RWPE2 (cell line): ENCODE measurements around the gene ADAM12.

Source experiments
- ATAC-seq: fragments of 200-7000 bp; cut with Tn5 transposase; 3 replicates; pipeline ENCODE4 v1.9.1; 2021; ENCODE audit warnings: low read depth
- DNase-seq: peaks from one replicate; pipeline ENCODE4 v3.0.0-alpha.2; 2020; ENCODE audit warnings: low spot score
- H3K27ac ChIP-seq: fragments of 450-650 bp; 2 replicates; pipeline ENCODE4 v1.5.1; 2017; ENCODE audit warnings: mild to moderate bottlenecking; ENCODE audit not compliant: poor library complexity, severe bottlenecking
- H3K27me3 ChIP-seq: fragments of 250-450 bp; sonication (Bioruptor Pico); 2 replicates; pipeline ENCODE4 v1.5.1; 2021; ENCODE audit warnings: mild to moderate bottlenecking, moderate library complexity; ENCODE audit not compliant: insufficient read depth, poor library complexity, severe bottlenecking
- H3K36me3 ChIP-seq: fragments of 250-450 bp; sonication (Bioruptor Pico); 2 replicates; pipeline ENCODE4 v1.5.1; 2020; ENCODE audit warnings: low read depth, mild to moderate bottlenecking, moderate library complexity
- H3K4me1 ChIP-seq: fragments of 250-450 bp; sonication (Bioruptor Pico); 2 replicates; pipeline ENCODE4 v1.5.1; 2021; ENCODE audit warnings: mild to moderate bottlenecking, moderate library complexity; ENCODE audit not compliant: insufficient read depth, poor library complexity, severe bottlenecking
- H3K4me3 ChIP-seq: fragments of 250-450 bp; sonication (Bioruptor Pico); 2 replicates; pipeline ENCODE4 v1.5.1; 2021; ENCODE audit warnings: mild to moderate bottlenecking, moderate library complexity; ENCODE audit not compliant: severe bottlenecking
- H3K9me3 ChIP-seq: fragments of 250-450 bp; sonication (Bioruptor Pico); 2 replicates; pipeline ENCODE4 v1.5.1; 2021; ENCODE audit warnings: mild to moderate bottlenecking, moderate library complexity; ENCODE audit not compliant: severe bottlenecking
- TF ChIP-seq, protein P1 (sequence below): fragments of 450-650 bp; IDR thresholded peaks from one replicate; pipeline ENCODE4 v1.5.1; 2017; ENCODE audit warnings: mild to moderate bottlenecking, moderate library complexity; ENCODE audit not compliant: poor library complexity, severe bottlenecking

ADAM12 gene

DNA sequence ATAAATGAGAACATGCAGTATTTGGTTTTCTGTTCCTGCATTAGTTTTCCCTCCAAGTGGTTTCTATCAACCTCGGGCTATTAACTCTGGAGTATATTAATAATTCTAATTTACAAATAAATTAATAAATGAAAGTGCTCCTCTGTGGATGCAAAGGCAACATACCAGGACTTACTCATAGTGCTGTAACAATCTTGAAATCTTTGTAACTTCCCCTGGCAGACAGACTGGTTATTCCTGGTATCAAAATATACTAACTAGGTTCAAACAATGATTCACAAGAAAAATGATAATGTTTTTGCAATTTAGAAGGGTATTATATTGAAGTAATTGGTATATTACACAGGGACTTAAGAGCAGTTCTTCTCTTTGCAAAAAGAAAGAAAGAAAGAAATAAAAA lies 314.7 kb downstream of the ADAM12 start:
- Histone ChIP-seq H3K4me3 (no peak overlapping the region), H3K4me1 (peaks cover 23% of the 10 kb centered on the region), H3K36me3 (no peaks in the 10 kb centered on the region), H3K9me3 (no peaks in the 10 kb centered on the region), H3K27ac (peak overlapping the region; percentile 85), H3K27me3 (no peaks in the 10 kb centered on the region)
- TF ChIP-seq, protein P1, sequence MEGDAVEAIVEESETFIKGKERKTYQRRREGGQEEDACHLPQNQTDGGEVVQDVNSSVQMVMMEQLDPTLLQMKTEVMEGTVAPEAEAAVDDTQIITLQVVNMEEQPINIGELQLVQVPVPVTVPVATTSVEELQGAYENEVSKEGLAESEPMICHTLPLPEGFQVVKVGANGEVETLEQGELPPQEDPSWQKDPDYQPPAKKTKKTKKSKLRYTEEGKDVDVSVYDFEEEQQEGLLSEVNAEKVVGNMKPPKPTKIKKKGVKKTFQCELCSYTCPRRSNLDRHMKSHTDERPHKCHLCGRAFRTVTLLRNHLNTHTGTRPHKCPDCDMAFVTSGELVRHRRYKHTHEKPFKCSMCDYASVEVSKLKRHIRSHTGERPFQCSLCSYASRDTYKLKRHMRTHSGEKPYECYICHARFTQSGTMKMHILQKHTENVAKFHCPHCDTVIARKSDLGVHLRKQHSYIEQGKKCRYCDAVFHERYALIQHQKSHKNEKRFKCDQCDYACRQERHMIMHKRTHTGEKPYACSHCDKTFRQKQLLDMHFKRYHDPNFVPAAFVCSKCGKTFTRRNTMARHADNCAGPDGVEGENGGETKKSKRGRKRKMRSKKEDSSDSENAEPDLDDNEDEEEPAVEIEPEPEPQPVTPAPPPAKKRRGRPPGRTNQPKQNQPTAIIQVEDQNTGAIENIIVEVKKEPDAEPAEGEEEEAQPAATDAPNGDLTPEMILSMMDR, result no peak
- no peak for DNase-seq
- peak; percentile 24; the same call in 1 of the 3 replicates for ATAC-seq

DNA sequence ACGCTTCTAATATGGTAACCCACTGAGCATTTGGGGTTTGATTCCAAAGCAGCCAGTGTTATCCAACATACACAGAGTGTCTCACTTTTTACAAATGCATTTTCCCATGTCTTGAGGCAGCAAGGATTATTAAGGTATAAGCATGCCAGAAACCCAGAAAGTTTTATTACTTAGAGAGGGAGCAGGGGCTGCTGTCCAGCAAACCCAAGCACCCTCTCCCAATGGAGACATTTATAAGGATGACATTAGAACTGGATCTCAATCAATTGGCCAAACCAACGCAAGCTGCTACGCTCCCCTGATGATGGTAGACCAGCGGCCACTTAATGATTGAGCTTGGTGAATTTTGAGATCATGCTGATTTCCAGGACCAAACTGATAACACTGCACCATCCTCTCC lies 315.7 kb downstream of the ADAM12 start:
- no peaks in the 10 kb centered on the region for H3K9me3 ChIP-seq
- no peak for ATAC-seq
- TF ChIP-seq, protein P1, result no peak

DNA sequence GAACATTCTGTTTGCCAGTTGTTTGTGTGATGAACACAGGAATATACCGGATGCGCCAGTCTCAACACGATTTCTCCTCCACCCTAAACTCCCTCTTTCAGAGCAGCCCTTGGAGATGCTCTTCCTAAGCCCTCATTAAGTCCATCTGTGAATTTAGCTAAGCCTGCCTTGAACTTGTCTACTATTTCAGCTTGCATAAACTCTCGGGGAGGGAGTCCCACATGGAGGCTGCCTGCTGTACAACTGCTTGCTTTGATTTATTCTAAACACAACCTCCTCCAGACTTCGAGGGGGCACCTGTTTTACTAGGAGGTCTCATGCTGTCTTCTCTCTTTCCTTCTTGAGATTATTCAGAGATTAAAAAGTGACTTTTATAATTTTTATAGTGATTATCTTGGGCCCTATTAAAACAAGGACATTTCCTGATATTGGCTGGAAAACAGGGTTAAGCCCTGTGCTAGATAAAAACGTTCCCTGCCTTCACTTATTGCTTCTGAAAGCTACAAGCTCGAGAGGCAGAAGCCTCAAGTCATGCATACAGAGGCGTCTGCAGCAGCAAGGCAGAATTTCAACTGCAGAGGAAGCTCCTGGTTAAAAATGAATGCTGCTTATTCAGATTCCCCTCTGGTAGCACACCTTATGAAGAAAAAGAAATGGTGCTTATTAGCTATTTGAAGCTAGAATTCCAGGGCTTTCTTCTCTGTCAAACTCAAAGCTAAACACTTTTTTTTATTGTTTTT lies 317.6 kb downstream of the ADAM12 start:
- TF ChIP-seq, protein P1, result no peak
- ATAC-seq, result no peak
- no peaks in the 10 kb centered on the region for H3K9me3 ChIP-seq
- H3K4me1 ChIP-seq, result peaks cover 31% of the 10 kb centered on the region
- no peak for DNase-seq
- no peak overlapping the region for H3K4me3 ChIP-seq
- no peaks in the 10 kb centered on the region for H3K36me3 ChIP-seq
- no peak overlapping the region for H3K27ac ChIP-seq
- no peaks in the 10 kb centered on the region for H3K27me3 ChIP-seq

More for the DNA sequence above, 315.7 kb downstream of the ADAM12 start:
- Histone ChIP-seq H3K4me1 (peaks cover 23% of the 10 kb centered on the region), H3K27ac (no peak overlapping the region), H3K27me3 (no peaks in the 10 kb centered on the region), H3K36me3 (no peaks in the 10 kb centered on the region), H3K4me3 (no peak overlapping the region)
- DNase-seq, result no peak

DNA sequence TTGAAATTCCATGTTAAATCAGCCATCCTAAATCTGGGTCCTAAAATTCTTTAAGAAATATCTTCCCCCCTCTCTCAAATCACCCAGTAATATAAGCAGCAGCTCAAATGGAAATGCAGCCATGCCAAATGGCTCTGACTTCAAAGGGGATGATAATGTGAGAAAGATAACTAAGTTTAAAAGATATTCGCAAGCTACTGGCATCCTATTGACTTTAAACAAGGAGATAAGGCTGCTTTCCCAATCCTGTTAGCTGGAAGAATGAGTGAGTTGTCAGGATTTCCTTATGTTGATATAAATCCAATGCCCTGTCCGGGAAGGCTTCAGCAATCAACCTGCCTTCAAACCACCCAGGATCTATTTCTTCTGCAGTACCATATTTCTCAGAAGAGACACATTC lies 320.0 kb downstream of the ADAM12 start:
- H3K4me1 ChIP-seq, result peaks cover 19% of the 10 kb centered on the region
- H3K36me3 ChIP-seq, result no peaks in the 10 kb centered on the region
- ATAC-seq (no peak), DNase-seq (no peak)
- H3K27me3 ChIP-seq, result no peaks in the 10 kb centered on the region
- no peaks in the 10 kb centered on the region for H3K9me3 ChIP-seq
- no peak overlapping the region for H3K27ac ChIP-seq
- TF ChIP-seq, protein P1, result no peak
- no peak overlapping the region for H3K4me3 ChIP-seq

DNA sequence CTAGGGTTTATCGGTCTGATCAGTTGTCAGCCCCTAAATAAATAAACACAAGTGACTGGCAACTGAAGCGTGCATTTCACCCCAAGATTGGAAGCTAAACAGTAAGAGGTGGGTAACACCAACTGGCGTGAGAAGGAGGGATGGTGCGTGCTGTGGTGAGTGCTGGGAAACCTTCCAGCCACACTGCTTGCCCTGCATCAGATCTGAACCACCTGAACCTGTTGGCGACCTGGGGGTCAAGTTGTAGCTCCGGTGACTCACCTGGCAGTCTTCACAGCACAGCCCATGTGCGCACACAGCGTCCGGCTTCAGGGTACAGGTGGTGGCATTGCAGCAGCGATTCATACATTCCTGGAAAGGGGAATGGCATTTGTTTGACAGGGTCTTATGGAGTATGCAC lies 321.8 kb downstream of the ADAM12 start:
- ATAC-seq (no peak), DNase-seq (no peak)
- Histone ChIP-seq H3K4me1 (peaks cover 31% of the 10 kb centered on the region), H3K27ac (peak overlapping the region; percentile 95), H3K4me3 (no peak overlapping the region), H3K36me3 (no peaks in the 10 kb centered on the region), H3K9me3 (no peaks in the 10 kb centered on the region), H3K27me3 (no peaks in the 10 kb centered on the region)
- TF ChIP-seq, protein P1, result no peak
